Retinal pigment epithelial cell (primary cell): ENCODE data around the gene FBXL20.

ENCODE experiments used
- DNase-seq: peaks from one replicate; pipeline ENCODE4 v3.0.0-alpha.2; 2010; ENCODE audit warnings: low read depth
- H3K4me3 ChIP-seq: 2 replicates; pipeline ENCODE4 v1.5.1; 2011; ENCODE audit warnings: mild to moderate bottlenecking, low read length, control low read depth, moderate library complexity
- CTCF ChIP-seq: conservative IDR thresholded peaks from 2 replicates; pipeline ENCODE4 v1.5.1; 2011; ENCODE audit warnings: low read depth, low read length, control low read depth, inconsistent platforms

FBXL20 gene

GRCh38 chr17:39218906-39219305 is 182.5 kb downstream of the FBXL20 start:
- no peak overlapping the region for H3K4me3 ChIP-seq
- DNase-seq = no peak
- TF ChIP-seq CTCF = no peak

GRCh38 chr17:39217734-39218369 is 183.6 kb downstream of the FBXL20 start:
- no peak for TF ChIP-seq CTCF
- H3K4me3 ChIP-seq = no peak overlapping the region
- no peak for DNase-seq

- TF ChIP-seq CTCF = no peak
- no peak overlapping the region for H3K4me3 ChIP-seq
- peak; percentile 54 for DNase-seq
These were observed 187.6 kb downstream of the FBXL20 start for GRCh38 chr17:39213852-39214251.

- no peak for TF ChIP-seq CTCF
- no peak for DNase-seq
- H3K4me3 ChIP-seq = no peak overlapping the region
These were observed 188.5 kb downstream of the FBXL20 start for GRCh38 chr17:39212841-39213480.

GRCh38 chr17:39212195-39212810 is 189.1 kb downstream of the FBXL20 start:
- TF ChIP-seq CTCF = no peak
- no peak overlapping the region for H3K4me3 ChIP-seq
- DNase-seq = no peak

GRCh38 chr17:39210093-39210434 is 191.4 kb downstream of the FBXL20 start:
- DNase-seq = no peak
- H3K4me3 ChIP-seq = peak overlapping the region; percentile 23
- no peak for TF ChIP-seq CTCF
